ENCODE results near the gene ADGRL3. TPM values are rescaled to one million over a fixed set of nuclear protein-coding genes. Genes with fewer than 3 reads are reported as not detected.
"Not testable (repeated sequence)": the region's sequence is repeated elsewhere in the genome, so short reads cannot be mapped to it uniquely, and the experiment has no call there.

The ADGRL3 gene
- total RNA-seq, 1 donor from 2014 or later: 3.0 TPM

- no peak for ATAC-seq (ENCODE audit: poor library complexity)
- intact Hi-C loops (cut with DNase I): no loop called here
- no peak for DNase-seq
Measured at GRCh38 chr4:61202638-61203435, 2.7 kb downstream of the ADGRL3 start.

GRCh38 chr4:61203436-61203790, 3.3 kb downstream of the ADGRL3 start:
- DNase-seq: no peak
- no peak for ATAC-seq (ENCODE audit: poor library complexity)
- intact Hi-C loops (cut with DNase I): no loop called here

- DNase-seq: no peak
- ATAC-seq (ENCODE audit: poor library complexity): no peak
- intact Hi-C loops (cut with DNase I): no loop called here
Measured at GRCh38 chr4:61204353-61205060, 4.4 kb downstream of the ADGRL3 start.

GRCh38 chr4:61205066-61205465, 4.9 kb downstream of the ADGRL3 start:
- intact Hi-C loops (cut with DNase I): no loop called here
- ATAC-seq (ENCODE audit: poor library complexity) (no peak), DNase-seq (no peak)

GRCh38 chr4:61207156-61207555, 7.0 kb downstream of the ADGRL3 start:
- intact Hi-C loops (cut with DNase I); ATAC-seq (ENCODE audit: poor library complexity): not testable (repeated sequence)

GRCh38 chr4:61210186-61210939, 10.2 kb downstream of the ADGRL3 start:
- ATAC-seq (ENCODE audit: poor library complexity): no peak
- intact Hi-C loops (cut with DNase I): no loop called here

More at GRCh38 chr4:61207156-61207555, 7.0 kb downstream of the ADGRL3 start:
- DNase-seq: not testable (repeated sequence)

GRCh38 chr4:61211781-61212180, 11.7 kb downstream of the ADGRL3 start:
- DNase-seq: no peak
- ATAC-seq (ENCODE audit: poor library complexity): no peak
- intact Hi-C loops (cut with DNase I): no loop called here

More at GRCh38 chr4:61210186-61210939, 10.2 kb downstream of the ADGRL3 start:
- DNase-seq: no peak

- DNase-seq (no peak), ATAC-seq (ENCODE audit: poor library complexity) (no peak)
Measured at GRCh38 chr4:61212788-61213187, 12.7 kb downstream of the ADGRL3 start.

GRCh38 chr4:61214680-61215079, 14.6 kb downstream of the ADGRL3 start:
- ATAC-seq (ENCODE audit: poor library complexity) (no peak), DNase-seq (no peak)
- intact Hi-C loops (cut with DNase I): no loop called here

More at GRCh38 chr4:61212788-61213187, 12.7 kb downstream of the ADGRL3 start:
- intact Hi-C loops (cut with DNase I): no loop called here

GRCh38 chr4:61217222-61217621, 17.1 kb downstream of the ADGRL3 start:
- ATAC-seq (ENCODE audit: poor library complexity): no peak
- no peak for DNase-seq
- intact Hi-C loops (cut with DNase I): no loop called here

- intact Hi-C loops (cut with DNase I): no loop called here
- no peak for ATAC-seq (ENCODE audit: poor library complexity)
- no peak for DNase-seq
Measured at GRCh38 chr4:61220556-61220955, 20.4 kb downstream of the ADGRL3 start.

GRCh38 chr4:61223385-61223784, 23.3 kb downstream of the ADGRL3 start:
- ATAC-seq (ENCODE audit: poor library complexity) (no peak), DNase-seq (no peak)
- intact Hi-C loops (cut with DNase I): no loop called here

GRCh38 chr4:61224573-61224972, 24.4 kb downstream of the ADGRL3 start:
- intact Hi-C loops (cut with DNase I): no loop called here
- ATAC-seq (ENCODE audit: poor library complexity): no peak
- no peak for DNase-seq

- no peak for ATAC-seq (ENCODE audit: poor library complexity)
Measured at GRCh38 chr4:61225656-61226055, 25.5 kb downstream of the ADGRL3 start.

GRCh38 chr4:61231421-61231820, 31.3 kb downstream of the ADGRL3 start:
- DNase-seq: no peak
- no peak for ATAC-seq (ENCODE audit: poor library complexity)
- intact Hi-C loops (cut with DNase I): no loop called here

More at GRCh38 chr4:61225656-61226055, 25.5 kb downstream of the ADGRL3 start:
- intact Hi-C loops (cut with DNase I): no loop called here
- no peak for DNase-seq

GRCh38 chr4:61239250-61239649, 39.1 kb downstream of the ADGRL3 start:
- ATAC-seq (ENCODE audit: poor library complexity) (no peak), DNase-seq (no peak)
- intact Hi-C loops (cut with DNase I): no loop called here

- intact Hi-C loops (cut with DNase I): no loop called here
Measured at GRCh38 chr4:61243962-61244361, 43.8 kb downstream of the ADGRL3 start.

GRCh38 chr4:61245069-61245714, 45.1 kb downstream of the ADGRL3 start:
- ATAC-seq (ENCODE audit: poor library complexity): no peak

More at GRCh38 chr4:61243962-61244361, 43.8 kb downstream of the ADGRL3 start:
- ATAC-seq (ENCODE audit: poor library complexity) (no peak), DNase-seq (no peak)

GRCh38 chr4:61246034-61246433, 45.9 kb downstream of the ADGRL3 start:
- ATAC-seq (ENCODE audit: poor library complexity) (peak; percentile 75), DNase-seq (no peak)
- intact Hi-C loops (cut with DNase I): no loop called here

More at GRCh38 chr4:61245069-61245714, 45.1 kb downstream of the ADGRL3 start:
- no peak for DNase-seq
- intact Hi-C loops (cut with DNase I): no loop called here

Data from Right ventricle myocardium superior (tissue), 1 donor.